Sigmoid colon (tissue), 4 donors: Measurements from ENCODE around the gene KRTAP12-3.

Experiments
- EP300 ChIP-seq, 4 donors: sonication (generic); formaldehyde crosslinking; IDR thresholded peaks; one replicate each; pipeline ENCODE4 v1.6.1; 2017; ENCODE audit warnings: antibody characterized with exemption in 4 of 4
- POLR2A ChIP-seq, 2 donors: fragments of 450-650 bp; IDR thresholded peaks; one replicate each; pipeline ENCODE4 v1.6.1; 2016; ENCODE audit warnings: antibody characterized with exemption in 2 of 2, mild to moderate bottlenecking in 2 of 2, moderate library complexity in 2 of 2
- POLR2AphosphoS5 ChIP-seq, 4 donors: sonication (generic); formaldehyde crosslinking; IDR thresholded peaks; one replicate each; pipeline ENCODE4 v1.6.1; 2017; ENCODE audit warnings: antibody characterized with exemption in 4 of 4
- TF ChIP-seq, protein P1 (sequence below), 4 experiments: fragments of 450-650 bp in 3 of 4; fragments of 200-600 bp in 1 of 4; IDR thresholded peaks; one replicate each; pipeline ENCODE4 v1.5.1; 2016 to 2019; ENCODE audit warnings: antibody characterized with exemption in 4 of 4, mild to moderate bottlenecking in 3 of 4, moderate library complexity in 2 of 4

DNA sequence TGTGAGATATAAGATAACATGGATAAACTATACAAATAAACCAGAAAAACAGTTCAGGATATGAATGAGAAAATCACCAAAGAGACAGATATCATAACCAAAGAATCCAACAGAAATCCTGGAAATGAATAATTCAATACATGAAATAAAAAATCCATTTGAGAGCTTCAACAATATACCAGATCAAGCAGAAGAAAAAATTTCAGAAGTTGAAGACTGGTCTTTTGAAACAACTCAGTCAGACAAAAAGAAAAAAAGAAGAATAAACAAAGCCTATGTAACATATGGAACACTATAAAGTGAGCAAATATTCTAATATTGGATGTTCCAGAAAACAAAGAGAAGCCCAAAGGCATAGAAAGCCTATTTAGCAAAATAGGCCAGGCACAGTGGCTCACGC is 14.2 kb downstream of the KRTAP12-3 start:
- TF ChIP-seq, protein P1, sequence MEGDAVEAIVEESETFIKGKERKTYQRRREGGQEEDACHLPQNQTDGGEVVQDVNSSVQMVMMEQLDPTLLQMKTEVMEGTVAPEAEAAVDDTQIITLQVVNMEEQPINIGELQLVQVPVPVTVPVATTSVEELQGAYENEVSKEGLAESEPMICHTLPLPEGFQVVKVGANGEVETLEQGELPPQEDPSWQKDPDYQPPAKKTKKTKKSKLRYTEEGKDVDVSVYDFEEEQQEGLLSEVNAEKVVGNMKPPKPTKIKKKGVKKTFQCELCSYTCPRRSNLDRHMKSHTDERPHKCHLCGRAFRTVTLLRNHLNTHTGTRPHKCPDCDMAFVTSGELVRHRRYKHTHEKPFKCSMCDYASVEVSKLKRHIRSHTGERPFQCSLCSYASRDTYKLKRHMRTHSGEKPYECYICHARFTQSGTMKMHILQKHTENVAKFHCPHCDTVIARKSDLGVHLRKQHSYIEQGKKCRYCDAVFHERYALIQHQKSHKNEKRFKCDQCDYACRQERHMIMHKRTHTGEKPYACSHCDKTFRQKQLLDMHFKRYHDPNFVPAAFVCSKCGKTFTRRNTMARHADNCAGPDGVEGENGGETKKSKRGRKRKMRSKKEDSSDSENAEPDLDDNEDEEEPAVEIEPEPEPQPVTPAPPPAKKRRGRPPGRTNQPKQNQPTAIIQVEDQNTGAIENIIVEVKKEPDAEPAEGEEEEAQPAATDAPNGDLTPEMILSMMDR (IDR thresholded peaks at IDR 0.05) = no peak
- no peak for TF ChIP-seq POLR2AphosphoS5 (IDR thresholded peaks at IDR 0.05)
- no peak for TF ChIP-seq POLR2A (IDR thresholded peaks at IDR 0.05)
- TF ChIP-seq EP300 (IDR thresholded peaks at IDR 0.05) = no peak
